ENCODE data around the gene PTPN18.
A peak's percentile ranks its signal among the peaks of the same experiment; 100 is the strongest.
"Not testable (repeated sequence)": the region's sequence is repeated elsewhere in the genome, so short reads cannot be mapped to it uniquely, and the experiment has no call there.

Gene PTPN18

GRCh38 chr2:130355578-130356431 is at the start of gene PTPN18:
TSS of gene PTPN18 (plus strand) at chr2:130356056. CDS start at chr2:130356108, 52 bp downstream.
- DNase-seq, result peak in 1 of 2 donors; percentile 83

DNA sequence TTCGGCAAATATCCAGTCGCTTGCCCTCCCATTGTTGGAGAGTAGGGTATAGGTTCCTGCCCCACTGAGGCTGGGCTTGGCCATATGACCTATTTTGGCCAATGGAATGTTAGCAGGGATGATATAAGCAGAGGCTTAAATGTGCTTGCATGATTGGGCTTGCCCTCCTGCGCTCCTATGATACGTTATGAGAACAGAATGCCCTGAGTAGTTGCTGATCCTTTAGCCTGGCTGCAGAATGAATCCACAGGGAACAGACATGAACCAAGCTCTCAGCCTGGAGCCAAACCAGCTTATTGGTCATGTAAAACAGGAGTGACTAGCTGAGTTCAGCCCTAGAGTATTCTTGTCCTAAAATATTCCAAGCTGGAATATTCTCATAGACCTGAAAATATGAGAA is 48.0 kb upstream of the PTPN18 start:
- DNase-seq, result no peak

GRCh38 chr2:130310881-130311280 is 45.0 kb upstream of the PTPN18 start:
- DNase-seq, result no peak

DNA sequence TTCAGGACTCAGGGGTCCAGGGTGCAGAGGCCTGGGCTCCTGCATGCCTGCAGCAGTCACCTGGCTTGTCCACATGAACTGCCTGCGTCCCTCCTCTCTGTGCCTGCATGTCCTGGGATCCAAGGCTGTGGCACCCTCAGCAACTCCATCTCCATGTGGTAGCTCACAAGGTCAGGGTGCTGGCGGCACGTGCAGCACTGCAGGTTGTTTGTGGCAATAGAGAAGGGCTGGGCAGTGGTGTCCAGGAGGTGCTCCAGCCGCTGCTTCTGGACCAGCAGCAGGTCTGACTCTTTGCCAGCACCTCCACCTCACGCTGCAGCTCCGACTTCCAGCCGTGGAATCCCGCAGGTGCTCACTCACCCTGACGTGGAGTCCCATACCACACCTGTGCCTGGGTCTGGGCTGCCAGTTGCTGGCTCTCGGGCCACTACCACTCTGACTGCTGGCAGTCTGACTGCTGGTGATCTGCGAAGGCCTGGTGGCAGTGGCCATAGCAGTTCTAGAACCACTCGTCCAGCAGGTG is 42.0 kb upstream of the PTPN18 start:
- no peak for DNase-seq

DNA sequence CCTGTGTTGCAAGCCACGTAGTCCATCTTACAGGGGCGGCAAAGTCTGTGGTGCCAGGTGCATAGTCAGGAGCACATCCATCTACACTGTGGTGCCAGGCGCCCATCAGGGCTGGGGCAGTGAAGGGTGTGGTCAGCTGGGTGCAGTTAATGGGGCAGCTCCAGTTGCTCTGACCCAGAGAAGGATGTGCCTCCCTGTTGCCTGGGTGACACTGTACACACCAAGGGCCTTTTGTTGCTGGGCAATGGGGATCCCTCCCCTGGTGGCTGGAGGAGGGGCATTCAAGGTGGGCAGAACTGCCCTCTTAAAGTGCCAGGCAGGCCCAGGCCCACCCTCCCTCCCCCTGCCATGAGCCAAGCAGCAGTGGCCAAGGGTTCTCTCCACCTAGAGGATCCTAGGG is 41.5 kb upstream of the PTPN18 start:
- DNase-seq, result no peak

DNA sequence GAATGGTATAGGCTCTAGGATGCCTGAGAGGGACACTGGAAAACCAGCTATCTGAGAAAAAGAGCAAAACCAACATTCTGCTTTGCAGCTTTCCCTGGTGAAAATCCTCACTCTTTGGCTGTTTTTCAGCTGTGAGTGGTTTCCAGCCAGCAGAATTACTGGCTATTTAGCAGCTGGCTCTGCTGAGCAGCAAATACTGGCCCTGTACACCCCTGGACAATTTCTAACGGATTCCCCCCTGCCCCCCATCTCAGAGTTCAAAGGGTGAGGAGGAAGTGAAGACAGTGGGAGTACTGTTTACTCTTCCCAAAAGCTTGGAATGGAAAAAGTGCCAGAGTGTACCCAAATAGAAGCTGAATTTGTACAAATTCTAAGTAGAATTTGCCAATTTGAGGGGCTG is 39.3 kb upstream of the PTPN18 start:
- DNase-seq, result no peak

DNA sequence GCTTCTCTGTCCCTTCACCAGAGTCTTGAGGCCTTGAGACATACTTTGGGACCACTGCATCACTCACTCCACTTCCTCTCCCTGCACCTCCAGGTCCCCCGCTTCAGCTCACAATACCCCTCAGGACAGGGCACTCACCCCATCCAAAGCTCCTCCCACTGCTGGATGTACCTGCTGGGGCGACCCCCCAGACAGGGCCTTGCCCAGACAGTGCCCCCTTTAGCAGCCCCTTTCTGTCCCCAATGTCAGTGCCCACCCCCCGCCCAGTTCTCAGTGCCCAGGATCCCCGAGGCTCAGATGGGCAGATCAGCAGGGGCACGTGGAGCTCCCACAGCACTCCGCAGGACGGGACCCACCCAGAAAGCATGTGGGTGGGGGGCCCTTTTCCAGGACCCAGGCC is 37.0 kb upstream of the PTPN18 start:
- no peak for DNase-seq

DNA sequence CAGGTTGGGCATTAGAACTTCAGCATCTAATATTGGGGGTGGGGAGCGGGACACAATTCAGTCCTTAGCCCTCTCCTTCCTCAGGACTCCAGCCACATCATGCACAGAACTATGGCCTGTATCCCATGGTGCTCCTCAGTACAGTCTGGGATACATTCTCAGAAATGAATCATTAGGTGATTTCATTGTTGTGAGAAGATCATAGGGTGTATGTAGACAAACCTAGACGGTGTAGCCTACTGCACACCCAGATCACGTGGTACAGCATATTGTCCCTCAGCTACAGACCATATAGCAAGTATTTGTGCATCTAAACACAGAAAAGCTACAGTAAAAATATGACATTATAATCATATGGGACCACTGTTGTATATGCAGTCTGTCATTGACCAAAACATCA is 36.3 kb upstream of the PTPN18 start:
- DNase-seq, result no peak

DNA sequence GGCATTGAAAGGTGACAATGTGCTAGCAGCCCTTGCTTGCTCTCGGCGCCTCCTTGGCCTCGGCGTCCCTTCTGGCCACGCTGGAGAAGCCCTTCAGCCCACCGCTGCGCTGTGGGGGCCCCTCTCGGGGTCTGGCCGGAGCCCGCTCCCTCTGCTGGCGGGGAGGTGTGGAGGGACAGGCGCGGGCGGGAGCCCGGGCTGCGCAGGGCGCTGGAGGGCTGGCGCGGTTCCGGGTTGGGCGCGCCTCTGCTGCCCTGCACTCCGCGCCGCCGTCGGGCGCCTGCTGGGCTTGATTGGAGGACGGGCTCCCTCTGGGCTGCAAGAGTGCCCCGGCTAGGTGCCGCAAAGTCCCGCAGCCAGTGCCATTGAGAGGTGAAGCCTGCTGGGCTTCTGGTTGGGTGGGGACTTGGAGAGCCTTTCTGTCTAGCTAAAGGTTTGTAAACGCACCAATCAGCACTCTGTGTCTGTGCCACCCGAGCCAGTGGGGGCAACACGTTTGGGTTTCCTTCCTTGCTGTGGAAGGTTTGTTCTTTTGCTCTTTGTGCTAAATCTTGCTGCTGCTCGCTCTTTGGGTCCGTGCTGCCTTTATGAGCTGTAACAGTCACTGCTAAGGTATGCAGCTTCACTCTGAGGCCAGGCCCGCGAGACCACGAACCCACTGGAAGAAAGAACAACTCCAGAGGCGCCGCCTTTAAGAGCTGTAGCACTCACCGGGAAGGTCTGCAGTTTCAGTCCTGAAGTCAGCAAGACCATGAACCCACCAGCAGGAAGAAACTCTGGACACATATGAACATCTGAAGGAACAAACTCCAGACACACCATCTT is 27.9 kb upstream of the PTPN18 start:
- DNase-seq, result no peak

- no peak for DNase-seq
Observed at GRCh38 chr2:130328710-130329109, 27.1 kb upstream of the PTPN18 start.

DNA sequence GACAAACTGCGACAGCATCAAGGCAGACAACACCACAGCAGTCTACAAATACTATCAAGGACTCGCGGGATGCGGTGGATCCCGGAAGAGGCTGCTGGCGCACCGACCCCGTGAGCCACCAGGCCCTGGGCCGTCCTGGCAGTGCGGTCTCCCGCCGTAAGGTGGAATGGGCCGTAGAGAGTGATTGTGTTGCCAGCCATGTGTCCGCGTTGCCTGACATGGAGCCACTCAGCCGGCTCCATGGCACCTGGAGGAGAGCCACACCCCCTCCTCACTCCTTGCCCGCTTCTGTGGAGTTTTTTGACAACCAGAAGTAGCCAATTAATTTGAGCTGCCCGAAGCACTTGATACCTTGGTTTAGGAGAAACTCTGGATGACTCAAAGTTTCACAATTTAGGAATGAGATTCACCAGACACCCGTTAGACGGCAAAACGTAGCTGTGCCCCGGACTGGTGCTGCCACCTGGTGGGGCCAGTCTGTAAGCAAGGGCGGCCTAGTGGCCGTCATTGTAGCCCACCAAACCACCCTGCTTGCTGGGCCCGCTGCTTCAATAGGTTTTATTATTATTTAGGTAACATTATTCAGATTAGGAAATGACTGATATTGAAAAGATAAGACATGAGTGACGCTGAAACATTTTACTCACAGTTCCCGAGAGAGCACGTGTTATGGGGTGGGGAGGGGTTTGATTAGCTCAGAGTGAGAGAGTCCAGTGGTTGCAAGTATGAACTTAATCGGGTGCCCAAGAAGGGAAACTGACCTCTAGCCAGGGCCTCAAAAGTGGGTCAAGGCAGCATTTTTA is 23.4 kb upstream of the PTPN18 start:
- DNase-seq, result peak; percentile 14 to 17

- not testable (repeated sequence) for DNase-seq
Observed at GRCh38 chr2:130333253-130333652, 22.6 kb upstream of the PTPN18 start.

GRCh38 chr2:130334026-130334425 is 21.8 kb upstream of the PTPN18 start:
- no peak for DNase-seq

DNA sequence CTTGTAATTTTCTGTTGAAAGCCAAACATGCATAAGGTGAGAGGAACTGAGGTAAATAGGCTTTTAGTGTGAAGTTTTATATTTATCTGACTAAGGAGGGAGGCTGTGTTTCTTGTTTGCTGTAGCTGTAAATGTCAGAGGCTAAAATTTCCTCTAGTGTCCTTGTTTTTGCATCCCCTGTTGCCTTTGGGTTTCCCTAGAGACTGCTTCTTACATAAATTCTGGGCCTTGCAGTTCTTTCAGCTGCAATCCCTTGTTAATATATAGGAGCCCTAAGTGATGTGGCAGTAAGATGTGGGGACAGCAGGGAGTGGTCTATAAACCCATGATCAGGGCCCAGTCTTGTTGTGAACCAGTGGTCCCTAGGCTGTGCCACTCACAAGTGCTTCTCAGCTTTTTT is 20.6 kb upstream of the PTPN18 start:
- DNase-seq, result no peak

- DNase-seq, result no peak
Observed at GRCh38 chr2:130336150-130336876, 19.5 kb upstream of the PTPN18 start.

DNA sequence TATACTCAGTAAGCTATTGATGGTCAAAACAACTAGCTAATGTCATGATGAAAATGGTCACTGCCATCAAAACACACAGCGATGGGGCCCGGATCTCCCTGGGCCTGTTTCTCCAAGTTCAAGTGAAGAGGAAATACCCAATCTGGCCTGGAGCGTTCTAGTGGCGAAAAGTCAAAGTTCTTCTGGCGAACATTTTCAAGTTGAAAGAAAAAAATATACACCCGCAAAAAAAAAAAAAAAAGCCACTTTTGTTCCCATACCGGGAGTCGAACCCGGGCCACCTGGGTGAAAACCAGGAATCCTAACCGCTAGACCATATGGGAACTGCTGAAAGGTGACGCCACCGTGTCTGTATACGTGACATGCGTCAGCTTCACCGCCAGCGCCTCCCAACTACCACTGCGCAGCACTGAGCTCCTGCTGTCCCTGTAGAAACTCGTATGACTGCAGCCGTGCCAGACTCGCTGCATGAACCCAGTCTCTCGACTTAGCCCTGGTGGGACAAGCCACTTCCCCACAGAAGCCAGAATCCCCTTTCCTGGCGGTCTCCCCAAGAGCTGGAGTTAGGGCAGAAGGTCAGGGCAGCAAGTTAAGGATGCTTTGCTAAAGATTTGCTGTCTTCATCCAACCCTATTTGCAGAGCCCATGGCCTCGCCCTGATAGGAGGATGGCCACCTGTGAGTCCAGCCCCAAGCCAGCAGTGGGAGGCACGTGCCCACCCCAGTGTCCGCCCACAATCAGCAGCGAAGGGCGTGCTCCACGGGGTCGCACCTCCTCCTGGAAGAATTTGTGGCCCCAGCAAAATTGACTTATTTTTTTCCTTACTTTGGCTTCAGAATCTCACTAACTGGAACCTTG is 18.8 kb upstream of the PTPN18 start:
- no peak for DNase-seq

DNA sequence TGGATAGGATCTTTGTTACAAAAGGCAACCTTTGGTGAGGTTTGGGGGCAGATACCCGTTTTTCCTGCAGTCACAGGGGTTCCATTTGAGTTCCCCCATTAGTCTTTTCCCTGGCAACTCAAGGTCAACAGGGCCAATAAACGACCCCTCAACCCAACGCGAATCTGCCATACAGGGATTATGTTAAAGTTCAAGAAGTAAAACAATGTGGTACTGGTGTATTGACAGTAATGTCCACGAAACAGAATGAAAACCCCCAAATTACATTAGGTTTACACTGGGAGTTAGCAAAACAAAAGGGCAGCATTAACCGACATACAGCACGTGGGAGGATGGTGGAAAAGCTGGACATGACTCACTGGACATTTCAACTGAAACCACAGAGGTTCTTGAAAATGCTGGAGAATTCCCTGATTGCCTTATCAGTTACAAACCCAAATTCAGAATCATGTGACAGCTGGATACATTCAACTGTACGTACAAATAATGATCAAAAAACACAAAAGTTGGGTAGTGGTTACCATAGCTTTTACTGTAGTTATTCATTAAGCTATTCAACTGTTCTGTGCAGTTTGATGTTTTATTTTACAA is 18.0 kb upstream of the PTPN18 start:
- no peak for DNase-seq

DNA sequence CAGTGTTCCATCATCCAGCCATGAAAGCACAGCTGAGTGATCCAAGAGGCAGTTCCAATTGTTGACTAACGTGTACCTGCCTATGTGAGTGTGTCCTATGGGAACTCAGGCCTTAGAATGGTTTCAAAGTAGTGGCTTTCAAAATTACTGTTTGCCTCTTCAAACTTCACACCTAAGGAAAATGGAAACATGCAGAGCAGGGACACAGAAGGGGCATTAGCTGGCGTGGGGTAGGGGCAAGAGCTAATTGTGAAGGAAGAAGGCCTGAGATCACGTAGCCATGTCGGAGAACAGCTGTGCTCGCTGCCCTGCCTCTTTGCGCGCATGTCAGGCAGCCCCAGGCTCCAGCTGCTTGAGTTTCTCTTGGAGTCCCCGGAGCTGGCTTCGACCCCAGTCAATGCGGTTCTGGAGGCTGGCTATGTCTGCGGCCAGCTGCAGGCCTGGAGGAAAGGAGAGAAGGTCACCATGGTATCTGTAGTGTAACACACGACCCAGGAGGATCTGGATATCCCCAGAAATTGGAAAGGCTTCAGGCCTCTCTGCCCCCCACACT is 17.0 kb upstream of the PTPN18 start:
- no peak for DNase-seq

DNA sequence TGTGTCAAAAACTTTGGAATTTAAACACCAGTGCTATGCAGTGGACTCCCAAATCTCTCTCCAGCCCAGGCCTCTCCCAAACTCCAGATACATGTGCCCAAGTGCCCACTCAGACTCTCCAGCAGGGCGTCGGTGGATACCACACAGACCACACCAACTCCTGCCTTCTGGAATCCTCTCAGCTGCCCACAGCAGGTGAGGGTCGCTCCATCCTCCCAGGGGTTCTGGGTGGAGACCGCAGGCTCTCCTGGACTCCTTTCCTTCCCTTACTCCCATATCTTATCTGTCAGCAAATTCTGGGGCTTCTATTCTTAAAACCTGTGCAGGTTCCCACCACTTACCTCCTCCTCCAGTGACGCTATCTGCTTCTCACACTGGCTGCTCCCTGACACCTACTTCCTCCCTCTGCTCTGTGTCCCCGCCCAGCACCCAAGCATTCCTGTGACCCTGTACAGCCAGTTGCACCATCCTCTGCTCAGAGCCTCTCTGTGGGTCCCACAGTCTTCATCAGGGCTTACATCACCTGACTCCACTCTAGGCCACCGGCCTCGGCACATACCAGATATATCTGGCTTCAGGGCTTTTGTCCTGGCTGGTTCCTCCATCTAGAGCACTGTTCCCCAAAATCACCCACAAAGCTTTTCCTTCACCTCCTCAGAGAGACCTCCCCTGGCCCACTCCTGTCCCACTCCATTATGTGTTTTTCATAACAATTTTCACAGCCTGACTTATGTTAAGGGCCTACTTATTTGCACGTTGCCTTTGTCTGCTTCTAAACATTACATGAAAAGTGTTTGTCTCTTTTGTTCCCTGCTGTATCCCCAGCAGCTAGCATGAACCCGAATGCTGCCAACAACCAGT is 15.7 kb upstream of the PTPN18 start:
- no peak for DNase-seq
